Fibroblast of skin of right quadriceps (primary cell): ENCODE measurements around the gene SPA17.

Experiments used
- DNase-seq: peaks from one replicate; pipeline ENCODE4 v3.0.0-alpha.2; 2013

Gene SPA17

DNA sequence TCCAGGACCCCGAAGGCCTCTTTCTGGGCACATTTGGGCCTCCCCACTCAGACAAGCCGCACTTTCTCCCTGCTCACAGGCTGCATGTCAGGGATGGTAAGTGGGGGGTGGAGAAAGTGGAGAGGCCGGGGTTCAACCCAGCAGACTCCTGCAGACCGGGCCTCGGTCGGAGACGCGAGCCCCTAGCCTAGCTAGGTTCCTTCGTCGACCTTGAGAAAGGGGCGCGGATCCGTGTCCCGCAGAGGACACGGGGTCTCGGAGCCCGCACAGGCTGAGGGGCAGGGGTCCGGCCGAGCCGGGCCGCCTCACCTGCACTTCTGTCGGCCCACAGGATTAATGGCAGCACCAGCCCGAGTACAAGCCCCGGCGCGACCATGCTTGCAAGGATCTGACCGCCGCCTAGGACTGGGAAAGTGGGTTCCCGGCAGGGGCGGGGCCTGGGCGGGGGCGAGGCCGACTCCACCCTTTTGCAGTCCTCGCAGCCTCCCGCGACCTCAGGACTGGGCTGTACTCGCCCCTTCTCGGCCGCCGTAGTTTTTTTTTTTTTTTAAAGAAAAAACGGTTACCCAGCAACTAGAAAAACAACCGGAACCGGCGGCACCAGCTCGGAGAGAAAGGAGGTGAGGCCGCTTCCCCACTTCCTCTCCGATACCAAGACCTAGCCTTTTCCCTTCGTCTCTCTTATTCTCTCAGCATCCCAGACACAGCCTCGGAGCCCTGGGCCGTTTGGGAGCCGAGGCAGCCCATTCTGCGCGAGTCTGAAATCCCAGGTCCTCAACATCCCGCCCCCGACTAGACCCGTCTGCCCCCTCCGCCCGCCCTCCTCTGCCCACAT is at the start of gene SPA17, which contains the start of gene SIAE:
Gene SPA17, plus strand, starts transcription at position 572 of the 835 bp plus-strand sequence. CDS start 1,361 bp downstream, outside the sequence.
Gene SIAE, minus strand, starts transcription at position 407 of the 835 bp plus-strand sequence. Its CDS starts 31 bp downstream, at position 376.
- DNase-seq, result peak; percentile 97

GRCh38 chr11:124625504-124626168 is 48.1 kb upstream of the SPA17 start:
- DNase-seq, result no peak

- DNase-seq, result no peak
These were observed 46.2 kb upstream of the SPA17 start for GRCh38 chr11:124627546-124627945.

DNA sequence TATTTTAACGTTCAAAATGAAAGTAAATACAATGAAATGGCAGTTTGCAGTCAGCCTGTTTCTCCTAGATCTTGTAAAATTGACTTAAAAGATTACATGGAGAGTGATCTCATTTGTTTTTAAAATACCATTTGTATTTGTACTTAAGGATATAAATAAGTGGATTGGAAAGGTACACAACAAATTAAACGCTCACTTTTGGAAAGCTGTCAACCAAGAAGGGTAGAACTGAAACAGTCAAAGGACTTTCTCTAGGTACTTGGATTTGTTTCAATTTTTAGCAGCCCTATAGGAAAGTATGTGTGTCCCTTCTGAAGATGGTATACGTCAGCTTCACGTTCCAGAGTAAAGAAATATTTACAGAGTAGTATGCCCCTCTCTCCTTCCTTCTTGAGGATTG is 43.7 kb upstream of the SPA17 start:
- DNase-seq, result no peak

GRCh38 chr11:124633355-124633754 is 40.3 kb upstream of the SPA17 start:
- DNase-seq, result no peak

DNA sequence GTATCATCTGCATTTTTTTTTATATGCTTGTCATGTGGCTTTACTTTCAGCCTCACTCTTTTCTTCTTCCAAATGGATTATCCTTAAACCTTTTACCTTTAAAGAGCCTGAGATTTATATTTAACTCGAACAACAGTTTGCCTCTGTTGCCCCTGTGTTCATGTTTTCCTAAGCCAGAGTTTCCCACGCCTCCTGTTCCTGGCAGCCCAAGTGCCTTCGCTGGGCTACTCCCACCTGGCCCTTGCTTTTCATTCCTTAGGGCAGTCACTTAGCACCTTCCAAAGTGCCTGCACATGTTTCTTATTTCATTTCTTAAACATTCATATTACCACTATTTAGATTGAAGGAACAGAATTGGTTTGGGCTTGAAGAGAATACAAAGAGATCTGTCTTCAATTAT is 37.8 kb upstream of the SPA17 start:
- no peak for DNase-seq

DNA sequence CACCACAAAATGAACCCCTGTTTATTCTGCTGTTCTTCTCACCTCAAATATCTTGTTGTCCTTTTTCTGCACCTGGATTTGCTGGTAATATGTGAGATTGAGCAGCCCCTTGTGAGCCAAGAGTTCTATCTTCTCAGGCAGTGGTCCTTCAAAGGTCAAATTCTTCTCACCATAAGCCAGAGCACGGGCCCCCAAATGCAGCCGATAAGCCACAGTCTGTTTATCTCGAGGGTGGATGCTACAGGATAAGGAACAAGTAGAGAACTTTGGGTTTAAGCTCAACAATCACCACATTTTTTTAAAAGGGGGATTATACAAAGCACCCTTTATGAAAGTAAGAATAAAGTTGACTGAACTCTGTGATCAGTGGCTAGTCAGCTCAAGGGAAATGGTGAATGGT is 35.2 kb upstream of the SPA17 start:
- DNase-seq, result no peak

GRCh38 chr11:124639186-124639585 is 34.5 kb upstream of the SPA17 start:
- no peak for DNase-seq

DNA sequence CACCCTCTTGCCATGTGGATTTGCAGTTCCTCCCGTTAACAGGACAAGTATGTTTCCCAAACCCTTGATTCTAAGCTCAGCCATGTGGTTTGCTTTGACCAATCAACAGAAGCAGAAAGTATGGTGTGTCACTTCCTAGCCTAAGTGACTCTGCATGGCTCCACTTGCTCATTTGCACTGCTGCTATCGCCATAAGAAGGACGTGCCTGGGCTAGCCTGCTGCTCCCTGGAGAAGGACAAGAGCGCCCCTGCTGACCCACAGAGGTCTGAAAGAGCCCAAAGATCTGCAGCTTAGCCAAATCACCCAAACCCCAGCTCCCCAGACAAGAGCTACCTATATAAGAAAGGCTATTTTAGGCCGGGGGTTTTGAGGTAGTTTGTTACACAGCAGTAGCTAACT is 33.0 kb upstream of the SPA17 start:
- DNase-seq, result no peak

DNA sequence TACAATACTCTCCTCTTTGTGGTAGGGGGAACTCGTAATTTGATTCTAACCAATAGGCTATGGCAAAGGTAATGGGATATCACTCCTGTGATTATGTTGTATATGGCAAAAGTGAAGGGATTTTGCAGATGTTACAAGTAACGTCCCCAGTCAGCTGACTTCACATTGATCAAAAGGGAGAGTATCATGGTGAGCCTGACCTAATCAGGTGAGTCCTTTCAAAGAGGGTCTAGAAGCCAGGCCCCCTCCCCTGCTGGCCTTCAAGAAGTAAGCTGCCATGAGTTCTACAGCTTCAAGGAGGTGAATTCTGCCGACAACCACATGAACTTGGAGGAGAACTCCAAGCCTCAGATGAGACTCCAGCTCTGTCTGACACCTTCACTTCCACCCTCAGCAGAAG is 31.1 kb upstream of the SPA17 start:
- DNase-seq, result no peak

DNA sequence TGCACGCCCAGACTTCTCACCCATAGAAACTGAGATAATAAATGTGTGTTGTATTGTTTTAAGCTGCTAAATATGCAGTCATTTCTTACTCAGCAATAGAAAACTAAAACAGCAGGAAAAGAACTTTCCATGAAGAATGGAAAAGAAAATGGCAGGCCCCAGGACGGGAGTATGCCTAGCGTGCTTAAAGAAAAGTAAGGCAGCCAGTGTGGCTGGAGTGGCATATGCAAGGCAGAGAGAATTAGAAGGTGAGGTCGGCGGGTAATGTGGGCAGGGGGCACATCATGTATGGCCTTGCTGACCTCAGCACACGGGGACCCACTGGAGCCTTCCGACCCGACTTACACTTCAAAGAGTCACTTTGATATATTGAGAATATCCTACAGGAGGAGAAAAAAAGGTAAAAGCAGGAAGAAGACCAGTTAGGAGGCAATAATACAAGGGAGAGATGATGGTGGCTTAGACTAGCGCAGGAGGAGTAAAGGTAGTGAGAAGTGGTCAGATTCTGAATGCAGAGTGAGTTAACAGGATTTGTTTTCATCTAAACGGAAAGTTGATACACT is 30.6 kb upstream of the SPA17 start:
- no peak for DNase-seq

DNA sequence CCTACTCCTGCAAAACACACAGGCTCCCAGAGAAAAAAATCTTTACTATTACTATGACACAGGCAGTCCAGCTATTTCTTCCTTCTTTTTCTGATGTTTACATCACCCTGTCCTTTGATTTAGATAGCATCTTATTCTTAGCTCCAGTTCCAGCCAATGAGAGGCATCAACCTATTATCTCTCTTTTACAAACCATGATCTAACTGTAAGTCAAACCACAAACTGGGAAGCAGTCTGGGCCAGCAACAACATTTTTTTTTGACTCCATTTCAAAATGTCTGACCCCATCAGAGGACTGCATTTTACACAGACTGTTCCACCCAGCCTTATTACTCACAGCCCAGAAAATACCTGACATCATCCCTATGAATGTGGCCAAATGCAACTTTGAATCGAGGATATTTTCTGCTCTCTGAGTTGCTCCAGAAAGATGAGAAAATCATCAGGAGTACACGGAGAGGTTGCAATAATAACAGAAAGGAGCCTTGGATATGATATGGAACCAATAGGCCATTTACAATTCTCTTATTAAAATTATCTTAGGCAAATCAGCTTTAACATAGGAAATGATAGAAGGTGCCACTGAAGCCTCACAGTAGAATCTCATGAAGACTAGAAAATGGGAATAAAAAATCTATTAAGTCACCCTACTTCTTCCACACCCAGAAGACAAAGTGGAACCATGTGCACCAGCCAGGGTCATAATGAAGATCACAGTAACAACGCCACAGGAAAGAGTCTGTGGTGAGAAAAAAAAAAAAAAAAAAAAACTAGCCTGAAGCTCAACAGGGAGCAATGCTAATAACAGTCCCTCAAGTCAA is 29.9 kb upstream of the SPA17 start:
- peak; percentile 85 for DNase-seq

GRCh38 chr11:124644426-124645280 is 29.1 kb upstream of the SPA17 start:
- peak; percentile 73 for DNase-seq

DNA sequence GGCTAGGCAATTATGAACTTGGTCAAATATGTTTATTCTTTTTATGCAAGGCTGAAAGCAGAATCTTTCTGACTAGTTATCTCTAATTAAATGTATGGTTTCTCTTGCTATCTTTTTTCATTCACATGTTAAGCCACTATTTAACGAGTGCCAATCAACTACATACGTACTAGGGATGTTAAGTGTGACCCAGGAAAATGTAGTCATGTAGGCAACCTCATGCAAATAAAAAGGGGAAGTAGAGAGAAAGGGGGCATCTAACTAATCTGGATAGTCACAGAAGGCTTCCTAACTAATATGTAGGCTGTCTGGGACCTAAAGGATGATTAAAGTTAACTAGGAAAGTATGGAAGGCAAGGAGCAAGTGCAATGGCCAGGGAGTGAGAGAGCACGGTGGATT is 27.6 kb upstream of the SPA17 start:
- DNase-seq, result no peak

- no peak for DNase-seq
These were observed 25.1 kb upstream of the SPA17 start for GRCh38 chr11:124648610-124649009.

GRCh38 chr11:124656774-124657630 is 16.7 kb upstream of the SPA17 start:
- DNase-seq, result peak; percentile 20

GRCh38 chr11:124657904-124658303 is 15.8 kb upstream of the SPA17 start:
- DNase-seq, result peak; percentile 47

GRCh38 chr11:124658501-124658900 is 15.2 kb upstream of the SPA17 start:
- DNase-seq, result no peak

DNA sequence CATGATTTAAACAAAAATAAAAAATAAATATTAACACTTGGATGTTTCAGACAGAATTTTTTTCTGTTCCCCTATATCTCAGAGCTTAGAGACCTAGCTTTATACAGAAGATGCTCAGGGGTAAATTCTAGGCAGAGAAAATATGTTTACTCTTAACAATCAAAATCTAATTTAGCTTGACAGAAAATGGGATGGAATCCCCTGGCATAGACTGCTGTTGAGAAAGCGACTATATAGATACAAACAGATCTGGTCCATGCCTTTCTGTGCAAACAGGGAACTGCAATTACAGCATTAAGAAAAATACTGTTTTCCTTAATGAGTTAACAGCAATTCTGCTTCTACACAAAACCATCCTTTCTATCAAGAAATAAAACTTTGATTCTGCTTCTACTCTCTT is 14.7 kb upstream of the SPA17 start:
- DNase-seq, result no peak

DNA sequence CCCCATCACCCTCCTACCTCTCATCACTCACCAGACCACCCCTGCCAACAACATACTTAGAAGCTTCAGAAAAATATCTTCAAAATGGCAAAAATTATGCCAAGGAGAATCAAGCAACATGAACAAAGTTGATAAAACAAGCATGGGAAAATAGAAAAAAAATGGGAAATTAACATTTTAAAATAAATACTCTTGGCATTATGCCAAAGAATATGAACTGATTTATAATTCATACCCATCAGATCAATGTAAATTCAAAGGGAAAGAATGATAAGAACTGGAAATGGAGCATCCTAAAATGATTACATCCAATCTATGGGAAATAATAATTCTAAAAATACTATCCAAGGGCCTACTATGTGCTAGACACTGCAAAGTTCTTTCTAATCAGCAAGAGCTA is 12.2 kb upstream of the SPA17 start:
- no peak for DNase-seq

DNA sequence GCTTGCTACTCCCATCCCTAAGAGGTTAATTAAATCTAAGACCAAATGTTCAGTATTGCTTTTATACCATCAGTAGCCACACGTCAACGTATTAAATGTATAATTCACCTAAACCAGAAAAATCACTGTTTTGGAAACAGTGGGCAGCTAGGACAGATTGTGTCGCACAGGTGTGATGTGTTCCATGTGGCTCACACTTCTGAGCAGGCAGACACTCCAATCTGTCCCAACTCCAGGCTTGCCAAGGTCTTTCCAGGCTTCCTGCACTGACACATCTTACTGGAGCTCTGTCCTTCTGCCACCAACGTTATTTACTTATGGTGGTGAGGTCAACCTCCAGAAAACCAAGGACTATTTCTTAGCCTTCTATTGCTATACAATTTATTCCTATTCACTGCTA is 11.6 kb upstream of the SPA17 start:
- DNase-seq, result no peak
